ENCODE data around the gene CCDC91.
"Not testable (repeated sequence)": the region's sequence is repeated elsewhere in the genome, so short reads cannot be mapped to it uniquely, and the experiment has no call there.

Gene CCDC91

DNA sequence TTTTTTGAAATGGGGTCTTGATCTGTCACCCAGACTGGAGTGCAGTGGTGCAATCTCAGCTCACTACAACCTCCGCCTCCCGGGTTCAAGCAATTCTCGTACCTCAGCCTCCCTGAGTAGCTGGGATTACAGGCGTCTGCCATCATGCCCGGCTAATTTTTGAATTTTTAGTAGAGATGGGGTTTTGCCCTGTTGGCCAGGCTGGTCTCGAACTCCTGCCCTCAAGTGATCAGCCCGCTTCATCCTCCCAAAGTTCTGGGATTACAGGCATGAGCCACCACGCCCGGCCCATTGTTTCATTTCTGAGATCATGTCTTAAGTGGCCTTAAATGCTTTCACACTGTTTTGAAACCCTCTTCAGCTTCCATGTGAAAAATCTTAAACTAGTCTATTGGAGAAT is 281.5 kb downstream of the CCDC91 start:
- not testable (repeated sequence) for DNase-seq

GRCh38 chr12:28476206-28476605 is 285.9 kb downstream of the CCDC91 start:
- DNase-seq: not testable (repeated sequence)

DNA sequence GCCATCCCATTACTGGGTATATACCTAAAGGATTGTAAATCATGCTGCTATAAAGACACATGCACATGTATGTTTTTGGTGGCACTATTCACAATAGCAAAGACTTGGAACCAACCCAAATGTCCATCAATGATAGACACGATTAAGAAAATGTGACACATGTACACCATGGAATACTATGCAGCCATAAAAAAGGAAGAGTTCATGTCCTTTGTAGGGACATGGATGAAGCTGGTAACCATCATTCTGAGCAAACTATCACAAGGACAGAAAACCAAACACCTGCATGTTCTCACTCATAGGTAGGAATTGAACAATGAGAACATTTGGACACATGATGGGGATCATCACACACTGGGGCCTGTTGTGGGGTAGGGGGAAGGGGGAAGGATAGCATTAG is 288.8 kb downstream of the CCDC91 start:
- not testable (repeated sequence) for DNase-seq

DNA sequence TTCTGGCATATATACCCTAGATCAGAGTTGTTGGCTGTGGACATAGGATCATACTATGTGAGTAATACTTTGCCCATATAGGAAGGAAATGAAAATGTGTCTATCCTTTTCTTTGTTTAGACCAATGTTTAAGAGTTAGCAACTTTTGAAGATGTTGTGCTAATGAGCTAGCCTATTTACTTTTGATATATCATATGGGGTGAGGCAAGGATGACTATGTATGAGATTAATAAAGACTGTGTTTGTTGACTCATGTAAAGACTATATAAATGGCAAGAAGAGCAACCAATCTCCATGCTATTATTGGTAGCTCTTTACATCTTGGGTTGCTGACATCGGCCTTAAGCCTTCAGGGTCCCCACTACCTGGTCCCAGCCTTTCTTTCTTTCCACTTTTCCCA is 289.4 kb downstream of the CCDC91 start:
- no peak for DNase-seq

- no peak for DNase-seq
These were observed 293.9 kb downstream of the CCDC91 start for GRCh38 chr12:28484156-28484555.

GRCh38 chr12:28486521-28486920 is 296.3 kb downstream of the CCDC91 start:
- no peak for DNase-seq

GRCh38 chr12:28489246-28489645 is 299.0 kb downstream of the CCDC91 start:
- DNase-seq: no peak

GRCh38 chr12:28497889-28498411 is 307.7 kb downstream of the CCDC91 start:
- no peak for DNase-seq

DNA sequence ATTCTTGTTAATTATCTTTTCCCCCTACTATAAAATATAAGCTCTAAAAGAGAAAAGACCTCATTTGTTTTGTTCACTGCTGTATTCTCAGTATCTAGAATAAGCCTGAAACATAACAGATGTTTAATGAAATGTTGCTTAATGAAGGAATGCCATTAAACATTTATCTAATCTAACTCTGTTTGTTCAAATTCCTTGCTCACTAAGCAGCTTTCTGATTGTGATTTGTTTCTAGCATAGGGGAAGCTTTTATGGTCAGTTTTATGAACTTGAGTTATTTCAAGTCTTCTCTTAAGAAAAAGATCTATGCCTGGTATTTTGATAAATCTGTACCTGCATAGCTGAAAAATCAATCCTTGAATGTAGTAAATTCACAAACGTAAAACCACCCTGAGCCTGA is 308.6 kb downstream of the CCDC91 start:
- no peak for DNase-seq

- no peak for DNase-seq
These were observed 310.2 kb downstream of the CCDC91 start for GRCh38 chr12:28500373-28501024.

DNA sequence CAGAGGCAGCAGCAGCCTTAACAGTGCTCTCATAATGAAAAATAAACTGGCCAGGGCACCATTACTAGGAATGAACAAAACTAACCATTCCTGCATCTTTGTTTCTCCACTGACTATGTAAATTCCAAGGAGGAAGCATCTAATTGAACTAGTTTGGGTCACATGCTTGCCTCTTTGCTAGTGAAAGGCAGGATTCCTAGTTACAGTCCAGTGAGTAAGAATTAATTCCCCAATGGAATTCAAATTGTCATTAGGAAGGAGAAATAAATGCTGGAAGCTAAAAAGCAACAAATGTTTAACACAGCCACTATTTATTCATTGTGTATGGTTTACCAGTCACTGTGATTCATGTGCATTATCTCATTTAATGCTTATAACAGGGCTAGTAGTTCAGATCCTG is 316.0 kb downstream of the CCDC91 start:
- no peak for DNase-seq

DNA sequence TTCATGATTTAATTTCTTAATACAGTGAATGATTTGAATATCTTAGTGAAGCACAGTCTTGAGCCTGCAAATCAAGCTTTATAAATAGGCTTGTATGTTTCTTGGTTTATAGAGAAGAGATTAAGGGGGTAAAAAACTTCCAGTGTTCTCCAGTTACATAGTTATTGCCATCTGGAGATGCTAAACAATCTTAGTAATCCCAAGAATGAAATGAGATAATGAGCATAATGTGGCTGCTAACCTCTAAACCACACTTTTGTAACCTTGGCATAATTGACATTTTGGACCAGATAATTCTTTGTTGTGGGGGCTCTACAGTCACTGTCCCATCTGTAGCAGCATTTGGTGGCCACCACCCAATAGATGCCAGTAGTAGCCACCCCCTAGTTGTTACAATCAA is 316.8 kb downstream of the CCDC91 start:
- DNase-seq: no peak

DNA sequence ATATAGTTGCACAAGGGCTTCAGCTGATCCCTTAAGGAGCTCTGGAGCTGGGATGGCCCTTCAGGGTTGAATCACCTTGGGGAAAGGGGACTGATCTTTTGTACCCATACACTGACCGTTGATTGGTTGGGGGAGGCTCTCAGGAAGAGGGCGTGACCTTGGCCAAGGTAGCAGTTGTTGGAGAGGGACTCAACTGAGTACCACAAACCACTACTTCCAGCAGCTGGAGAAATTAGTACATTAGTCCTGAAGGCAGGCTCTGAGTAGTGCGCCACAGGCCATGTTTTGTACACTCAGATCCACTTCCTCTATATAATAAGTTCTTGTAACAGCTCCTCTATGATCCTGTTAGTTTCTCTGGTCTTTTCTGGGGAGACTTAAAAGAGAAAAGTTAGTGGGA is 317.6 kb downstream of the CCDC91 start:
- DNase-seq: no peak

GRCh38 chr12:28512406-28512805 is 322.1 kb downstream of the CCDC91 start:
- no peak for DNase-seq

GRCh38 chr12:28512876-28513275 is 322.6 kb downstream of the CCDC91 start:
- no peak for DNase-seq

DNA sequence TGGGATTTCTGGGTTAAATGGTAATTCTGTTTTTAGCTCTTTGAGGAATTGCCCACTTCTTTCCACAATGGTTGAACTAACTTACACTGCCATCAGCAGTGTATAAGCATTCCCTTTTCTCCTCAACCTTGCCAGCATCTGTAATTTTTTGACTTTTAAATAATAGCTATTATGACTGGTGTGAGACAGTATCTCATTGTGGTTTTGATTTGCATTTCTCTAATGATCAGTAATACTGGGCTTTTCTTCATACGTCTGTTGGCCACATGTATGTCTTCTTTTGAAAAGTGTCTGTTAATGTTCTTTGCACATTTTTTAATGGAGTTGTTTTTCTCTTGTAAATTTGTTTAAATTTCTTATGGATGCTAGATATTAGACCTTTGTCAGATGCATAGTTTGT is 323.7 kb downstream of the CCDC91 start:
- DNase-seq: no peak

GRCh38 chr12:28517101-28517500 is 326.8 kb downstream of the CCDC91 start:
- DNase-seq: no peak

GRCh38 chr12:28527631-28528249 is 337.5 kb downstream of the CCDC91 start:
- DNase-seq: no peak

DNA sequence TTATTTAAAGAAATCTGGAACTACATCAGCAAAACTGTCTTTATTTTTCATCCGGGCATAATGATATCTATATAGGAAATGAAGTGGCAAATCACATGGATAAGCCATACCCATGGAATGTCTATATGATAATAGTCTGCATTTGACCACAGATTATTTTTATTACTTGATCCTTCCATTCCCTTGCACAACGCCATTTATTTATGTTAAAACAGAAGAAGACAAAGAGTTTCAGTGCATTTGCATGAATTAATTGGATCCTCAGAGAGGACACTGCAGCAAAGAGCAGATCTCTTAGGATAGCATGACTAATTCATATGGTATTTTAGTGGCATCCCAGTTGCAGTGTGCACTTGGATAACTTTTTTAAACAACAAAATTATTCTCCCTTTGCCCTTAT is 345.0 kb downstream of the CCDC91 start:
- no peak for DNase-seq

- no peak for DNase-seq
These were observed 345.8 kb downstream of the CCDC91 start for GRCh38 chr12:28536088-28536487.

- no peak for DNase-seq
These were observed 347.2 kb downstream of the CCDC91 start for GRCh38 chr12:28537474-28537873.

DNA sequence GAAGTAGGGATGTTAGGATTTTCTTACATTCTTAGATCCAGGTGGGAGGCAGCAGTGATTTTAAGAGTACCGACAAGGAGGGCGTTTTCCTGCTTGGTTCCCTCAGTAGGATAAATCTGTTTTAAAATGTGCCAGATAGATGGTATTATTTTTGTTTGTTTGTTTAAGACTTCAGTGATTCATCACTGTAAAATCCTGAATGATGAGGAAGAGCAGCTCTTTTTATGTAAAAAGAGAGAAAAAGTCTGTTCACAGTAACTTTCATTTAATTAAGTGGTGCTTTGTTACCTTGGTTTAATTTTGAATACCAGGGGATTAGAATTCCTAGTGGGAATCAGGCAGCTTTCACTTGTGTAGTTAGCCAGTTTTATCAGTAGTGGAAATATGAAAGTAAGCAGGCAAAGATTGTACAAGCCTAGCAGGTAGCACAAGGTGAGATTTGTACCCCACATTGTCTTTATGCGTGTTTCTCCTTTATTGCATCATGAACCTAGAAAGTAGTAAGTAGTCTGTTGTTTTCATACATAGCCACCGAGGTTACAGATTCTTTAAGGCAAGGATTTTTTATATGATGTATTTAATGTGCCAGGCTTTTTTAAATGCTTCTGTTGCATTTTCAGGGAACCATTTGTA is 349.6 kb downstream of the CCDC91 start:
- DNase-seq: no peak

DNA sequence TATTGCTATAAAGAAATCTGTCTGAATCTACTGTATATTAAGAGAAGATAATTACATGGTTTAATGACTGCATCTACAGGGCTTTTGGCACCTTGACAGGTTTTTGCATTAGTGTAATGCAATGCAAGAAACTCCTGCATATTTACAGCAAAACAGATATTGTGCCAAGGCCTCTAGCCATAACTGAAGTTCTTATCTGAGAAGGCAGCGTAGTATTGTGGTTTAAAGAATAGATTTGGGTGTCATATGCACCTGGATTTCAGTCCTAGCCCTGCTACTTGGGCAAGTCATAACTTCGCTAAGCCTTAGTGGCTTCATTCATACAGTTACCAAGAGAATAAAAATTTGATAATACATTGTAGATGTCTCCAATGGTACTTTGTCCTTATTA is 350.1 kb downstream of the CCDC91 start:
- DNase-seq: no peak

All from retina (tissue), 1 donor.